WERI-Rb-1 (cell line): ENCODE results near the gene NPIPB6.

Source experiments
- DNase-seq: peaks from one replicate; pipeline ENCODE4 v3.0.0-alpha.2; 2020
- H3K27ac ChIP-seq: fragments of 250-450 bp; sonication (Bioruptor Pico); 2 replicates; pipeline ENCODE4 v1.5.1; 2020; ENCODE audit warnings: mild to moderate bottlenecking, moderate library complexity
- H3K27me3 ChIP-seq: fragments of 250-450 bp; sonication (Bioruptor Pico); 2 replicates; pipeline ENCODE4 v1.5.1; 2021; ENCODE audit warnings: mild to moderate bottlenecking, low read depth, moderate library complexity; ENCODE audit not compliant: insufficient read depth, severe bottlenecking
- H3K36me3 ChIP-seq: fragments of 250-450 bp; sonication (Bioruptor Pico); 2 replicates; pipeline ENCODE4 v1.5.1; 2020; ENCODE audit warnings: mild to moderate bottlenecking, moderate library complexity
- H3K4me3 ChIP-seq: 2 replicates; pipeline ENCODE4 v1.5.1; 2011; ENCODE audit warnings: low read depth, mild to moderate bottlenecking, control low read depth, low read length
- H3K9me3 ChIP-seq: fragments of 250-450 bp; sonication (Bioruptor Pico); 2 replicates; pipeline ENCODE4 v1.5.1; 2021; ENCODE audit warnings: mild to moderate bottlenecking, moderate library complexity; ENCODE audit not compliant: severe bottlenecking
- CTCF ChIP-seq: IDR thresholded peaks from 2 replicates; pipeline ENCODE4 v1.5.1; 2011; ENCODE audit warnings: low read depth, mild to moderate bottlenecking, control low read depth, inconsistent platforms, low read length

The NPIPB6 gene

GRCh38 chr16:28321700-28322411, 41.5 kb downstream of the NPIPB6 start:
- H3K27ac ChIP-seq: no peak overlapping the region
- peak; percentile 80 for TF ChIP-seq CTCF
- DNase-seq: peak; percentile 39
- no peaks in the 10 kb centered on the region for H3K27me3 ChIP-seq
- H3K36me3 ChIP-seq: peaks cover 20% of the 10 kb centered on the region
- H3K9me3 ChIP-seq: no peaks in the 10 kb centered on the region
- H3K4me3 ChIP-seq: no peak overlapping the region

GRCh38 chr16:28320741-28321140, 42.6 kb downstream of the NPIPB6 start:
- DNase-seq: no peak
- TF ChIP-seq CTCF: no peak
- no peak overlapping the region for H3K27ac ChIP-seq
- H3K4me3 ChIP-seq: no peak overlapping the region
- H3K36me3 ChIP-seq: peaks cover 20% of the 10 kb centered on the region
- H3K9me3 ChIP-seq: no peaks in the 10 kb centered on the region
- H3K27me3 ChIP-seq: no peaks in the 10 kb centered on the region

- no peak for DNase-seq
- H3K9me3 ChIP-seq: no peaks in the 10 kb centered on the region
- H3K4me3 ChIP-seq: no peak overlapping the region
- no peak for TF ChIP-seq CTCF
- H3K27me3 ChIP-seq: no peaks in the 10 kb centered on the region
- peaks cover 20% of the 10 kb centered on the region for H3K36me3 ChIP-seq
- H3K27ac ChIP-seq: no peak overlapping the region
Observed at GRCh38 chr16:28320023-28320561, 43.2 kb downstream of the NPIPB6 start.

- TF ChIP-seq CTCF: no peak
- Histone ChIP-seq H3K27me3 (no peaks in the 10 kb centered on the region), H3K27ac (no peak overlapping the region), H3K36me3 (peaks cover 20% of the 10 kb centered on the region), H3K9me3 (no peaks in the 10 kb centered on the region), H3K4me3 (no peak overlapping the region)
- DNase-seq: no peak
Observed at GRCh38 chr16:28319476-28320022, 43.8 kb downstream of the NPIPB6 start.

GRCh38 chr16:28318042-28318744, 45.1 kb downstream of the NPIPB6 start:
- Histone ChIP-seq H3K27me3 (no peaks in the 10 kb centered on the region), H3K4me3 (no peak overlapping the region), H3K9me3 (no peaks in the 10 kb centered on the region), H3K36me3 (peaks cover 20% of the 10 kb centered on the region), H3K27ac (no peak overlapping the region)
- no peak for DNase-seq
- no peak for TF ChIP-seq CTCF
